GM12878 (cell line): Measurements from ENCODE around the gene FGD4. TPM values are rescaled to one million over a fixed set of nuclear protein-coding genes. Genes with fewer than 3 reads are reported as not detected.

Experiments used
- ATAC-seq: fragments of 200-7000 bp; cut with Tn5 transposase; 3 replicates; pipeline ENCODE4 v1.9.1; 2020; ENCODE audit warnings: mild to moderate bottlenecking, moderate library complexity
- BruUV-seq: library from RNA; stranded (reverse); fragments of 400-500 nt; replicated peaks from 2 replicates; lab custom pipeline; 2021; lab: Mats Ljungman, UMichigan
- CTCF ChIA-PET: fragments of 300-600 bp; sonication (Branson Sonifier 250); formaldehyde crosslinking; extraction: SDS; loops from one replicate; lab custom pipeline; 2021; ENCODE audit warnings: inconsistent platforms; lab: Yijun Ruan, JAX
- POLR2A ChIA-PET: fragments of 350-600 bp; formaldehyde crosslinking; extraction: SDS; loops from one replicate; lab custom pipeline; 2021; ENCODE audit warnings: inconsistent platforms; lab: Charles Lee
- RAD21 ChIA-PET: fragments of 300-600 bp; sonication (Branson Sonifier 250); formaldehyde crosslinking; loops from one replicate; lab custom pipeline; 2023; ENCODE audit warnings: antibody characterized with exemption; ENCODE audit not compliant: unreplicated experiment; lab: Charles Lee
- SMC1A ChIA-PET: fragments of 300-600 bp; sonication (Branson Sonifier 250); formaldehyde crosslinking; loops from one replicate; lab custom pipeline; 2023; ENCODE audit not compliant: unreplicated experiment, uncharacterized antibody; lab: Charles Lee
- DNase-seq: peaks from one replicate; pipeline ENCODE4 v3.0.0-alpha.2; 2011; ENCODE audit warnings: low read depth, low spot score
- FAIRE-seq: peaks from 3 replicates; lab custom pipeline; 2011; peaks lifted over from hg19 to GRCh38; lab: Jason Lieb, UNC
- H2AFZ ChIP-seq: 2 replicates; pipeline ENCODE4 v1.6.0; 2011; ENCODE audit warnings: low read depth, low read length, control low read depth; ENCODE audit not compliant: control insufficient read depth
- H3K27ac ChIP-seq: 2 replicates; pipeline ENCODE4 v1.5.1; 2011; ENCODE audit warnings: control low read depth; ENCODE audit not compliant: control insufficient read depth, insufficient read depth
- H3K27me3 ChIP-seq, 2 experiments: replicated peaks in 1 of 2; 2 replicates each; pipeline versions ENCODE4 v1.6.0 to v1.6.1; 2011; ENCODE audit warnings: low read length in 1 of 2; ENCODE audit not compliant: control insufficient read depth in 2 of 2, insufficient read depth in 2 of 2
- H3K36me3 ChIP-seq, 2 experiments: 2 replicates each; pipeline ENCODE4 v1.5.1; 2011; ENCODE audit warnings: low read length in 1 of 2; ENCODE audit not compliant: control insufficient read depth in 2 of 2, insufficient read depth in 2 of 2
- H3K4me1 ChIP-seq: 2 replicates; pipeline ENCODE4 v1.6.1; 2011; ENCODE audit warnings: mild to moderate bottlenecking, low read length, moderate library complexity, mixed read lengths; ENCODE audit not compliant: control insufficient read depth, insufficient read depth
- H3K4me2 ChIP-seq: 2 replicates; pipeline ENCODE4 v1.6.0; 2011; ENCODE audit warnings: control low read depth; ENCODE audit not compliant: control insufficient read depth, insufficient read depth
- H3K4me3 ChIP-seq: fragments of 200-600 bp; sonication (generic); 2 replicates; pipeline ENCODE4 v1.5.1; 2016
- H3K79me2 ChIP-seq: 2 replicates; pipeline ENCODE4 v1.6.0; 2011; ENCODE audit warnings: low read length; ENCODE audit not compliant: control insufficient read depth, insufficient read depth
- H3K9ac ChIP-seq: 2 replicates; pipeline ENCODE4 v1.8.0; 2011; ENCODE audit warnings: low read length, control low read depth, mixed read lengths; ENCODE audit not compliant: control insufficient read depth, insufficient read depth
- H3K9me3 ChIP-seq: replicated peaks from 3 replicates; pipeline ENCODE4 v1.5.1; 2011; ENCODE audit warnings: mild to moderate bottlenecking, low read length; ENCODE audit not compliant: control insufficient read depth, insufficient read depth
- H4K20me1 ChIP-seq: 2 replicates; pipeline ENCODE4 v1.6.0; 2011; ENCODE audit not compliant: control insufficient read depth, insufficient read depth
- BCL11A ChIP-seq: IDR thresholded peaks from 2 replicates; pipeline ENCODE4 v1.6.1; 2011; ENCODE audit warnings: low read depth, low read length
- EED ChIP-seq: sonication (generic); IDR thresholded peaks from 2 replicates; pipeline ENCODE4 v1.6.1; 2016; ENCODE audit warnings: antibody characterized with exemption, low read depth
- HDAC2 ChIP-seq: fragments of 200-600 bp; sonication (generic); IDR thresholded peaks from 2 replicates; pipeline ENCODE4 v1.6.1; 2017
- HDGF ChIP-seq: fragments of 450-650 bp; IDR thresholded peaks from 2 replicates; pipeline ENCODE4 v1.6.1; 2016; ENCODE audit warnings: antibody characterized with exemption
- MLLT1 ChIP-seq: fragments of 450-650 bp; IDR thresholded peaks from 2 replicates; pipeline ENCODE4 v1.6.1; 2016; ENCODE audit warnings: mild to moderate bottlenecking
- NFYB ChIP-seq: IDR thresholded peaks from 2 replicates; pipeline ENCODE4 v1.6.1; 2011; ENCODE audit warnings: low read depth, mild to moderate bottlenecking, low read length, improper control_type of control experiment, moderate library complexity; ENCODE audit not compliant: insufficient read depth
- PAX8 ChIP-seq: fragments of 450-650 bp; IDR thresholded peaks from 2 replicates; pipeline ENCODE4 v1.6.1; 2017; ENCODE audit warnings: mild to moderate bottlenecking, moderate library complexity
- SIN3A ChIP-seq: IDR thresholded peaks from 2 replicates; pipeline ENCODE4 v1.6.1; 2012; ENCODE audit warnings: low read depth, low read length, improper control_type of control experiment
- SMAD1 ChIP-seq: fragments of 450-650 bp; IDR thresholded peaks from 2 replicates; pipeline ENCODE4 v1.6.1; 2018; ENCODE audit warnings: mild to moderate bottlenecking, low read depth; ENCODE audit not compliant: partially characterized antibody
- YBX1 ChIP-seq: fragments of 450-650 bp; IDR thresholded peaks from 2 replicates; pipeline ENCODE4 v1.6.1; 2016; ENCODE audit warnings: antibody characterized with exemption
- ZNF384 ChIP-seq: IDR thresholded peaks from 2 replicates; pipeline ENCODE4 v1.6.1; 2012; ENCODE audit warnings: low read depth, mild to moderate bottlenecking, low read length, improper control_type of control experiment, borderline replicate concordance
- WGBS: methylation state at CpG from one replicate; pipeline ENCODE4 v1.1.6; 2016; ENCODE audit warnings: low lambda C conversion rate; ENCODE audit not compliant: insufficient replicate concordance, insufficient coverage; ENCODE audit errors: missing lambda C conversion rate; 5-methylcytosine and 5-hydroxymethylcytosine counted together
- in situ Hi-C: fragments of 300-500 bp; cut with MboI; formaldehyde crosslinking; loops from 9 replicates; pipeline ENCODE4 v1.14.3; 2018; ENCODE audit warnings: mixed read lengths
- intact Hi-C: fragments of 100-400 bp; cut with micrococcal nuclease; formaldehyde crosslinking; loops from one replicate; pipeline ENCODE4 v1.14.2; 2022; ENCODE audit not compliant: unreplicated experiment
- polyA plus RNA-seq, 11 experiments: library from polyadenylated mRNA; depleted of rRNA in 4 of 11; unstranded in 6 of 11; stranded (reverse) in 5 of 11; fragments of >200 nt; fragmentation: Nextera tagmentation in 4 of 11; fragmentation: Illumina TruSeq in 1 of 11; extraction: Ambion mirVana in 4 of 11; extraction: Trizol in 1 of 11; gene quantifications; 1 replicate in 1 of 11; 2 replicates in 10 of 11; pipeline versions ENCODE4 v1.2.1 to v1.2.3, GENCODE V29; 2011 to 2016; ENCODE audit warnings: inconsistent platforms in 2 of 11, missing spikeins in 2 of 11, low read depth in 1 of 11
- total RNA-seq, 4 experiments: library from RNA; depleted of rRNA in 3 of 4; stranded (reverse); fragments of >200 nt in 3 of 4; fragmentation: Illumina TruSeq in 1 of 4; extraction: Trizol in 1 of 4; gene quantifications; 2 replicates each; pipeline versions ENCODE4 v1.2.1 to v1.2.3, GENCODE V29; 2013 to 2021
- TF ChIP-seq, protein P1 (sequence below): fragments of 450-650 bp; formaldehyde crosslinking; IDR thresholded peaks from 2 replicates; pipeline ENCODE4 v1.4.0; 2022; ENCODE audit warnings: mild to moderate bottlenecking, moderate library complexity
- TF ChIP-seq, protein P2 (sequence below): IDR thresholded peaks from 2 replicates; pipeline ENCODE4 v1.6.1; 2011; ENCODE audit warnings: low read depth, low read length, improper control_type of control experiment, borderline replicate concordance

Gene FGD4
- total and polyA plus RNA-seq, 10 of the 15 experiments (the other 5 are each of a cell fraction or from before 2014, with no cell fraction given) = 0.01 to 0.18 (median 0.08) TPM; not detected in 3

- POLR2A ChIA-PET = interaction anchor here (0.6 kb wide), 1 partner anchor 26 kb away, joined by 3 read pairs; no protein-coding TSS in a partner anchor
- Histone ChIP-seq H3K79me2 (no peaks in the 10 kb centered on the region), H3K36me3 (no peaks in the 10 kb centered on the region), H3K27ac (no peak overlapping the region), H4K20me1 (no peaks in the 10 kb centered on the region), H3K27me3 (peaks cover 2 to 7% of the 10 kb centered on the region in 2 experiments; a peak in 3 of 4 replicates), H3K4me1 (no peaks in the 10 kb centered on the region), H2AFZ (no peak overlapping the region), H3K4me3 (no peak overlapping the region), H3K4me2 (no peak overlapping the region), H3K9ac (no peak overlapping the region), H3K9me3 (no peaks in the 10 kb centered on the region)
- in situ Hi-C loops (no loop called here), intact Hi-C loops (no loop called here)
- CTCF ChIA-PET = no interaction called here
- ATAC-seq (no peak), DNase-seq (no peak), FAIRE-seq (no peak)
- RAD21 ChIA-PET = no interaction called here
- no TSS peak for BruUV-seq
- SMC1A ChIA-PET = interaction anchor here (0.7 to 1.1 kb wide), 4 partner anchors 10 to 274 kb away, joined by 3 to 4 read pairs (median 4); no protein-coding TSS in a partner anchor
- no peak for TF ChIP-seq HDAC2
- TF ChIP-seq MLLT1 = no peak
- no peak for TF ChIP-seq SIN3A
- TF ChIP-seq HDGF = no peak
- TF ChIP-seq EED = no peak
- no peak for TF ChIP-seq BCL11A
- TF ChIP-seq SMAD1 = no peak
- no peak for TF ChIP-seq YBX1
- no peak for TF ChIP-seq PAX8
- no peak for TF ChIP-seq NFYB
- TF ChIP-seq ZNF384 = no peak
- TF ChIP-seq, protein P1, sequence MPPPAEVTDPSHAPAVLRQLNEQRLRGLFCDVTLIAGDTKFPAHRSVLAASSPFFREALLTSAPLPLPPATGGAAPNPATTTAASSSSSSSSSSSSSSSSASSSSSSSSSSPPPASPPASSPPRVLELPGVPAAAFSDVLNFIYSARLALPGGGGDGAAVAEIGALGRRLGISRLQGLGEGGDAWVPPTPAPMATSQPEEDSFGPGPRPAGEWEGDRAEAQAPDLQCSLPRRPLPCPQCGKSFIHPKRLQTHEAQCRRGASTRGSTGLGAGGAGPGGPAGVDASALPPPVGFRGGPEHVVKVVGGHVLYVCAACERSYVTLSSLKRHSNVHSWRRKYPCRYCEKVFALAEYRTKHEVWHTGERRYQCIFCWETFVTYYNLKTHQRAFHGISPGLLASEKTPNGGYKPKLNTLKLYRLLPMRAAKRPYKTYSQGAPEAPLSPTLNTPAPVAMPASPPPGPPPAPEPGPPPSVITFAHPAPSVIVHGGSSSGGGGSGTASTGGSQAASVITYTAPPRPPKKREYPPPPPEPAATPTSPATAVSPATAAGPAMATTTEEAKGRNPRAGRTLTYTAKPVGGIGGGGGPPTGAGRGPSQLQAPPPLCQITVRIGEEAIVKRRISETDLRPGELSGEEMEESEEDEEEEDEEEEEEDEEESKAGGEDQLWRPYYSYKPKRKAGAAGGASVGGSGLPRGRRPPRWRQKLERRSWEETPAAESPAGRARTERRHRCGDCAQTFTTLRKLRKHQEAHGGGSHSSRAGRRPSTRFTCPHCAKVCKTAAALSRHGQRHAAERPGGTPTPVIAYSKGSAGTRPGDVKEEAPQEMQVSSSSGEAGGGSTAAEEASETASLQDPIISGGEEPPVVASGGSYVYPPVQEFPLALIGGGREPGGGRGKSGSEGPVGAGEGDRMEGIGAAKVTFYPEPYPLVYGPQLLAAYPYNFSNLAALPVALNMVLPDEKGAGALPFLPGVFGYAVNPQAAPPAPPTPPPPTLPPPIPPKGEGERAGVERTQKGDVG (CRISPR knock-in tag) = no peak
- TF ChIP-seq, protein P2, sequence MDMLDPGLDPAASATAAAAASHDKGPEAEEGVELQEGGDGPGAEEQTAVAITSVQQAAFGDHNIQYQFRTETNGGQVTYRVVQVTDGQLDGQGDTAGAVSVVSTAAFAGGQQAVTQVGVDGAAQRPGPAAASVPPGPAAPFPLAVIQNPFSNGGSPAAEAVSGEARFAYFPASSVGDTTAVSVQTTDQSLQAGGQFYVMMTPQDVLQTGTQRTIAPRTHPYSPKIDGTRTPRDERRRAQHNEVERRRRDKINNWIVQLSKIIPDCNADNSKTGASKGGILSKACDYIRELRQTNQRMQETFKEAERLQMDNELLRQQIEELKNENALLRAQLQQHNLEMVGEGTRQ = no peak
- WGBS = 29% methylated on average over 4 of the region's 4 CpGs
Observed at GRCh38 chr12:32397696-32398095, 1.7 kb upstream of the FGD4 start.
